K562 (cell line): ENCODE results near the gene PSD4. TPM values are rescaled to one million over a fixed set of nuclear protein-coding genes. Genes with fewer than 3 reads are reported as not detected.

Source experiments
- ATAC-seq: fragments of 200-7000 bp; cut with Tn5 transposase; 3 replicates; pipeline ENCODE4 v1.9.1; 2020; ENCODE audit warnings: moderate library complexity
- BruUV-seq: library from RNA; stranded (reverse); fragments of 400-500 nt; replicated peaks from 2 replicates; lab custom pipeline; 2021; lab: Mats Ljungman, UMichigan
- CTCF ChIA-PET: fragments of 300-600 bp; formaldehyde crosslinking; extraction: SDS; loops from one replicate; lab custom pipeline; 2021; ENCODE audit warnings: low intra/inter-chr PET ratio; lab: Yijun Ruan, JAX
- POLR2A ChIA-PET: fragments of 300-600, 350-650 bp; sonication (Branson Sonifier 250); formaldehyde crosslinking; extraction: SDS; loops from one replicate; lab custom pipeline; 2021; ENCODE audit warnings: antibody characterized with exemption, inconsistent platforms; lab: Yijun Ruan, JAX
- DNase-seq, 4 experiments: peaks; one replicate each; pipeline versions ENCODE4 v3.0.0 to v3.0.0-alpha.2; 2011 to 2018; ENCODE audit warnings: low spot score in 3 of 4, mixed read lengths in 3 of 4; ENCODE audit errors: extremely low read depth in 1 of 4
- FAIRE-seq: peaks from 2 replicates; lab custom pipeline; 2011; peaks lifted over from hg19 to GRCh38; lab: Jason Lieb, UNC
- H2AFZ ChIP-seq: 2 replicates; pipeline ENCODE4 v1.6.0; 2011; ENCODE audit warnings: low read depth, low read length, control low read depth, inconsistent platforms
- H3K27ac ChIP-seq: fragments of 200-600 bp; 3 replicates; pipeline ENCODE4 v1.8.0; 2011; ENCODE audit warnings: low read depth, mild to moderate bottlenecking, control low read depth, inconsistent platforms, low read length, moderate library complexity, mixed read lengths; ENCODE audit errors: extremely low read depth
- H3K27me3 ChIP-seq, 2 experiments: fragments of 300-600 bp in 1 of 2; 2 replicates in 1 of 2; 3 replicates in 1 of 2; pipeline versions ENCODE4 v1.6.0 to v1.8.0; 2011; ENCODE audit warnings: inconsistent platforms in 2 of 2, low read length in 2 of 2, mild to moderate bottlenecking in 1 of 2, mixed read lengths in 1 of 2, moderate library complexity in 1 of 2; ENCODE audit not compliant: control insufficient read depth in 2 of 2, insufficient read depth in 2 of 2
- H3K36me3 ChIP-seq: fragments of 300-600 bp; 3 replicates; pipeline ENCODE4 v1.8.0; 2011; ENCODE audit warnings: mild to moderate bottlenecking, low read length, inconsistent platforms; ENCODE audit not compliant: control insufficient read depth, insufficient read depth
- H3K4me1 ChIP-seq, 2 experiments: fragments of 200-600 bp in 1 of 2; replicated peaks in 1 of 2; 2 replicates in 1 of 2; 3 replicates in 1 of 2; pipeline versions ENCODE4 v1.5.1 to v1.8.0; 2011; ENCODE audit warnings: inconsistent platforms in 2 of 2, low read length in 2 of 2, mild to moderate bottlenecking in 1 of 2, mixed read lengths in 1 of 2, moderate library complexity in 1 of 2; ENCODE audit not compliant: control insufficient read depth in 2 of 2, insufficient read depth in 2 of 2
- H3K4me2 ChIP-seq: 2 replicates; pipeline ENCODE4 v1.6.1; 2011; ENCODE audit warnings: low read length, control low read depth, inconsistent platforms, mixed read lengths; ENCODE audit not compliant: insufficient read depth
- H3K4me3 ChIP-seq: fragments of 200-600 bp; sonication (generic), shearing (Covaris generic); 2 replicates; pipeline ENCODE4 v1.5.1; 2016; ENCODE audit warnings: control low read depth, inconsistent platforms
- H3K79me2 ChIP-seq: fragments of 200-600 bp; 3 replicates; pipeline ENCODE4 v1.8.0; 2011; ENCODE audit warnings: low read length, inconsistent platforms; ENCODE audit not compliant: control insufficient read depth, insufficient read depth
- H3K9ac ChIP-seq, 2 experiments: 2 replicates each; pipeline versions ENCODE4 v1.6.0 to v1.6.1; 2011; ENCODE audit warnings: low read depth in 2 of 2, low read length in 2 of 2, control low read depth in 1 of 2, inconsistent platforms in 1 of 2, mild to moderate bottlenecking in 1 of 2, mixed read lengths in 1 of 2; ENCODE audit not compliant: insufficient read depth in 1 of 2
- H3K9me1 ChIP-seq: one replicate; pipeline ENCODE4 v1.6.0; 2011; ENCODE audit warnings: inconsistent platforms, mild to moderate bottlenecking, low read length, moderate library complexity; ENCODE audit not compliant: control insufficient read depth, insufficient read depth
- H3K9me3 ChIP-seq: replicated peaks from 2 replicates; pipeline ENCODE4 v1.5.1; 2011; ENCODE audit warnings: low read depth, low read length, inconsistent platforms; ENCODE audit not compliant: control insufficient read depth, insufficient read depth
- H4K20me1 ChIP-seq: replicated peaks from 2 replicates; pipeline ENCODE4 v1.6.1; 2011; ENCODE audit warnings: low read length, inconsistent platforms, mixed read lengths; ENCODE audit not compliant: control insufficient read depth, insufficient read depth
- RBFOX2 ChIP-seq: fragments of 200-400 bp; formaldehyde crosslinking; IDR thresholded peaks from 2 replicates; pipeline ENCODE4 v1.6.1; 2017; ENCODE audit warnings: low read depth, mild to moderate bottlenecking, low read length, moderate library complexity
- ZNF134 ChIP-seq: fragments of 250-450 bp; sonication (Bioruptor Pico); conservative IDR thresholded peaks from 2 replicates; pipeline ENCODE4 v1.4.0; 2020
- WGBS: fragments of 100-300 bp; shearing (Covaris generic); methylation state at CpG from one replicate; pipeline ENCODE4 v1.1.6; 2016; ENCODE audit warnings: low coverage, mixed read lengths; ENCODE audit not compliant: insufficient coverage; ENCODE audit errors: missing lambda C conversion rate; 5-methylcytosine and 5-hydroxymethylcytosine counted together
- in situ Hi-C: fragments of 300-500 bp; cut with MboI; formaldehyde crosslinking; loops from 4 replicates; pipeline ENCODE4 v1.15.0; 2018; ENCODE audit warnings: inconsistent platforms, mixed read lengths
- intact Hi-C: fragments of 100-400 bp; cut with micrococcal nuclease; formaldehyde crosslinking; loops from 2 replicates; pipeline ENCODE4 v1.14.2; 2022
- polyA plus RNA-seq, 8 experiments: library from polyadenylated mRNA; depleted of rRNA in 4 of 8; stranded (reverse) in 5 of 8; unstranded in 3 of 8; fragments of >200 nt; fragmentation: Nextera tagmentation in 2 of 8; fragmentation: Illumina TruSeq in 1 of 8; extraction: Ambion mirVana in 2 of 8; extraction: Trizol in 1 of 8; gene quantifications; 2 replicates each; pipeline versions ENCODE4 v1.2.1 to v1.2.3, GENCODE V29; 2011 to 2014; ENCODE audit warnings: inconsistent platforms in 1 of 8, missing spikeins in 1 of 8
- total RNA-seq, 7 experiments: library from RNA; depleted of rRNA in 6 of 7; stranded (reverse); fragments of >200 nt in 6 of 7; fragmentation: Illumina TruSeq in 2 of 7; extraction: Trizol in 2 of 7; gene quantifications; 2 replicates each; pipeline versions ENCODE4 v1.2.1 to v1.2.3, GENCODE V29; 2011 to 2021; ENCODE audit warnings: low replicate concordance in 1 of 7
- TF ChIP-seq, protein P1 (sequence below): sonication (generic); formaldehyde crosslinking; IDR thresholded peaks from 2 replicates; pipeline ENCODE4 v1.8.0; 2022; ENCODE audit warnings: missing genetic modification reagents, mild to moderate bottlenecking, borderline replicate concordance

The PSD4 gene
- total and polyA plus RNA-seq, 9 of the 15 experiments (the other 6 are each of a cell fraction or from before 2014, with no cell fraction given), result 0.46 to 54.0 (median 20.8) TPM

DNA sequence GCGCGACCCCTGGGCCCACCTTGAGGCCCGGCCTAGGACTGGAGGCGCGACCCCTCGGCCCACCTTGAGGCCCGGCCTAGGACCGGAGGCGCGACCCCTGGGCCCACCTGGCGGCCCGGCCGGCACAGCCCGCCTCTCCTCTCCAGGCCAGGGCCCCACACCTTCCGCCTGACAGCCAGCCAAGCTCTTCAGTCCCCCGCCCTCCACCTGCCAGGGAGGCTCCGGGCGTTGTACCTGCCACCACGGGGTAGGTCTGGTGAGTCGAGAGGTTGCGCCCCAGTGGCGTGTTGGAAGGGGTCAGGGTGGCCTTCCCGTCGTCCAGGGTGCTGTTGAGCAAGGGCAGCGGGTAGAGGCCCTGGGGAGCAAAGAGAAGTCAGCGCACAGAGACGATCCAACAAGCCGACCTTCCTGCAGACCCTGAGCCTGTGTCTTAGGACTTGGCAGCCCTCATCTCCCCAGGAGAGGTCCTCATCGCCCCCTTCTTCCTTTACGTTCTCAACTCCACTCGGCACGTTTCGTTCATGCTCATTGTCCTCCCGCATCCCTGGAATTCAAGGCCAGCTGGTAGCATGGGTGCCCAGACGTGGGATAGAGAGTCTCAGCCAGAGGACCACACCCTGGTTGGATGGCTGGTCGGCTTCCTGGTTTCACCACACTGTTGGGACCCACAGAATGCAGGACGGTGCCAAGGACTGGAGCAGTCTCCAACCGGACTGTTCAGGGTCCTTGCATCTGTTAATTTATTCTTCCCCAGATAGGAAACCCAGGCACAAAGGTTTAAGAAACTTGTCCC is 62.8 kb downstream of the PSD4 start:
- Histone ChIP-seq H3K9me1 (no peaks in the 10 kb centered on the region), H3K4me3 (peak overlapping the region; percentile 78), H3K36me3 (peaks cover 35% of the 10 kb centered on the region), H4K20me1 (0 out of 2 replicates have a peak, but pooled peaks cover 7% of the 10 kb centered on the region), H3K9me3 (no peaks in the 10 kb centered on the region), H3K27me3 (no peaks in the 10 kb centered on the region), H3K4me2 (peak overlapping the region; percentile 29; the same call in 1 of the 2 replicates), H3K9ac (peak overlapping the region in 1 of 2 experiments; percentile 79; a peak in 3 of 4 replicates), H3K27ac (no peak overlapping the region), H3K79me2 (peaks cover 26% of the 10 kb centered on the region), H2AFZ (no peak overlapping the region), H3K4me1 (peaks cover 34 to 50% of the 10 kb centered on the region in 2 experiments)
- in situ Hi-C loops (no loop called here), intact Hi-C loops (no loop called here)
- no peak for ATAC-seq
- CTCF ChIA-PET, result no interaction called here
- 79% methylated on average over 12 of the region's 38 CpGs for WGBS
- POLR2A ChIA-PET, result interaction anchor here (0.6 to 1.0 kb wide), 3 partner anchors 14 to 35 kb away, joined by 3 read pairs; no protein-coding TSS in a partner anchor
- TF ChIP-seq, protein P1, sequence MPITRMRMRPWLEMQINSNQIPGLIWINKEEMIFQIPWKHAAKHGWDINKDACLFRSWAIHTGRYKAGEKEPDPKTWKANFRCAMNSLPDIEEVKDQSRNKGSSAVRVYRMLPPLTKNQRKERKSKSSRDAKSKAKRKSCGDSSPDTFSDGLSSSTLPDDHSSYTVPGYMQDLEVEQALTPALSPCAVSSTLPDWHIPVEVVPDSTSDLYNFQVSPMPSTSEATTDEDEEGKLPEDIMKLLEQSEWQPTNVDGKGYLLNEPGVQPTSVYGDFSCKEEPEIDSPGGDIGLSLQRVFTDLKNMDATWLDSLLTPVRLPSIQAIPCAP, result no peak
- TF ChIP-seq ZNF134 (CRISPR knock-in tag), result no peak
- peak; percentile 66 for TF ChIP-seq RBFOX2
- BruUV-seq, result no TSS peak
- DNase-seq, result no peak
- FAIRE-seq, result no peak
